ENCODE measurements around the gene HM13.

DNA sequence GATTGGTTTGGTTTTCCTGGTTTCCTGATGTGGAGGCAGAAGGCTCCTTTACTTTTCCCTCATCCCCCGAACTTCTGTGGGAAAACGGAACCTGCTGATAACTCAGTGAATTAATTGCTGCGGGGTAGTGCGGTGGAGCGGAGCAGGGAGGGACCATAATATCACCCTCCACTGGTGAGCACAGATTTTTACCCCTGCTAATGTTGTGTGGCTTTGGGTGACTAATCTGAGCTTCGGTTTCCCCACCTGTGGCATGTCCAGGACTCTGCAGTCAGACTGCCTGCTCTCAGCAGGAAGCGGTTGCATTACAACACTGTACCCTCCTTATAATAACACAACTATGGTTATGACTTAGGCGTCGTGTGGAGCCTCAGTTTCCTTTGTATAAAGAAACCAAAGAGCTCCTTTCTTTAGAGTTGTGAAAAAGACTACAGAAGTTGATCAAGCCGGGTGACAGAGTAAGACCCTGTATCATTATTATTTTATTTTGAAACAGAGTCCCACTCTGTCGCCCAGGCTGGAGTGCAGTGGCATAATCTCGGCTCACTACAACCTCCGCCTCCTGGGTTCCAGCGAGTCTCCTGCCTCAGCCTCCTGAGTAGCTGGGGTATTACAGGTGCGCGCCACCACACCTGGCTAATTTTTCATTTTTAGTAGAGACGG is 88.7 kb downstream of the HM13 start:
- TF ChIP-seq, protein P1, sequence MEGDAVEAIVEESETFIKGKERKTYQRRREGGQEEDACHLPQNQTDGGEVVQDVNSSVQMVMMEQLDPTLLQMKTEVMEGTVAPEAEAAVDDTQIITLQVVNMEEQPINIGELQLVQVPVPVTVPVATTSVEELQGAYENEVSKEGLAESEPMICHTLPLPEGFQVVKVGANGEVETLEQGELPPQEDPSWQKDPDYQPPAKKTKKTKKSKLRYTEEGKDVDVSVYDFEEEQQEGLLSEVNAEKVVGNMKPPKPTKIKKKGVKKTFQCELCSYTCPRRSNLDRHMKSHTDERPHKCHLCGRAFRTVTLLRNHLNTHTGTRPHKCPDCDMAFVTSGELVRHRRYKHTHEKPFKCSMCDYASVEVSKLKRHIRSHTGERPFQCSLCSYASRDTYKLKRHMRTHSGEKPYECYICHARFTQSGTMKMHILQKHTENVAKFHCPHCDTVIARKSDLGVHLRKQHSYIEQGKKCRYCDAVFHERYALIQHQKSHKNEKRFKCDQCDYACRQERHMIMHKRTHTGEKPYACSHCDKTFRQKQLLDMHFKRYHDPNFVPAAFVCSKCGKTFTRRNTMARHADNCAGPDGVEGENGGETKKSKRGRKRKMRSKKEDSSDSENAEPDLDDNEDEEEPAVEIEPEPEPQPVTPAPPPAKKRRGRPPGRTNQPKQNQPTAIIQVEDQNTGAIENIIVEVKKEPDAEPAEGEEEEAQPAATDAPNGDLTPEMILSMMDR (conservative IDR thresholded peaks at IDR 0.05), result no peak
- TF ChIP-seq ZFX (IDR thresholded peaks at IDR 0.05), result no peak
